HCT116 (cell line): ENCODE results near the gene SERPINB4. TPM values are rescaled to one million over a fixed set of nuclear protein-coding genes. Genes with fewer than 3 reads are reported as not detected.
"Not testable (repeated sequence)": the region's sequence is repeated elsewhere in the genome, so short reads cannot be mapped to it uniquely, and the experiment has no call there.

Experiments
- ATAC-seq: fragments of 200-7000 bp; cut with Tn5 transposase; 2 replicates; pipeline ENCODE4 v1.9.1; 2020; ENCODE audit warnings: mild to moderate bottlenecking, moderate library complexity
- BruUV-seq: library from RNA; stranded (reverse); fragments of 400-500 nt; replicated peaks from 2 replicates; lab custom pipeline; 2021; lab: Mats Ljungman, UMichigan
- CTCF ChIA-PET: fragments of 300-600 bp; sonication (Branson Sonifier 250); formaldehyde crosslinking; loops from one replicate; lab custom pipeline; 2021; ENCODE audit warnings: antibody characterized with exemption; lab: Charles Lee
- POLR2A ChIA-PET: fragments of 300-600, 350-600 bp; sonication (Branson Sonifier 250); formaldehyde crosslinking; loops from one replicate; lab custom pipeline; 2021; ENCODE audit warnings: antibody characterized with exemption; lab: Charles Lee
- RAD21 ChIA-PET, 2 experiments: fragments of 300-600 bp; sonication (Branson Sonifier 250); formaldehyde crosslinking; loops; one replicate each; lab custom pipeline; 2023; ENCODE audit warnings: low total read pairs in 2 of 2; ENCODE audit not compliant: uncharacterized antibody in 2 of 2, unreplicated experiment in 2 of 2, low non-redundant PET in 1 of 2; lab: Charles Lee
- DNase-seq: peaks from one replicate; pipeline ENCODE4 v3.0.0-alpha.2; 2010; ENCODE audit warnings: low read depth, low spot score
- H2AFZ ChIP-seq: fragments of 200-600 bp; shearing (Covaris generic), sonication (generic); 2 replicates; pipeline ENCODE4 v1.6.1; 2017; ENCODE audit warnings: low read depth, mixed run types, mixed read lengths, antibody characterized with exemption, low read length; ENCODE audit not compliant: poor library complexity, severe bottlenecking
- H3K27ac ChIP-seq: 2 replicates; pipeline ENCODE4 v1.5.1; 2012; ENCODE audit warnings: low read depth, low read length
- H3K27me3 ChIP-seq: fragments of 200-600 bp; sonication (generic); 2 replicates; pipeline ENCODE4 v1.6.1; 2016; ENCODE audit warnings: mixed run types, low read length, mixed read lengths; ENCODE audit not compliant: insufficient read depth
- H3K36me3 ChIP-seq, 2 experiments: fragments of 200-500 bp in 1 of 2; fragments of 200-600 bp in 1 of 2; sonication (Bioruptor generic) in 1 of 2; sonication (generic) in 1 of 2; 2 replicates each; pipeline versions ENCODE4 v1.5.1 to v1.6.1; 2014 to 2016; ENCODE audit warnings: low read length in 2 of 2, inconsistent platforms in 1 of 2, mixed read lengths in 1 of 2, mixed run types in 1 of 2; ENCODE audit not compliant: insufficient read depth in 2 of 2, control insufficient read depth in 1 of 2
- H3K4me1 ChIP-seq, 2 experiments: fragments of 200-600 bp in 1 of 2; sonication (generic) in 1 of 2; 2 replicates each; pipeline versions ENCODE4 v1.5.1 to v1.6.1; 2012 to 2017; ENCODE audit warnings: low read length in 2 of 2, inconsistent platforms in 1 of 2, mild to moderate bottlenecking in 1 of 2, mixed read lengths in 1 of 2, mixed run types in 1 of 2, moderate library complexity in 1 of 2; ENCODE audit not compliant: insufficient read depth in 2 of 2, control insufficient read depth in 1 of 2
- H3K4me2 ChIP-seq: fragments of 200-600 bp; sonication (generic); 2 replicates; pipeline ENCODE4 v1.6.1; 2017; ENCODE audit warnings: mixed run types, low read length, mixed read lengths
- H3K4me3 ChIP-seq, 2 experiments: fragments of 200-600 bp in 1 of 2; sonication (generic) in 1 of 2; replicated peaks in 1 of 2; 2 replicates each; pipeline ENCODE4 v1.5.1; 2011 to 2016; ENCODE audit warnings: low read length in 2 of 2, control low read depth in 1 of 2, low read depth in 1 of 2, mild to moderate bottlenecking in 1 of 2, mixed read lengths in 1 of 2, mixed run types in 1 of 2
- H3K79me2 ChIP-seq: fragments of 200-600 bp; sonication (generic); 2 replicates; pipeline ENCODE4 v1.6.1; 2017; ENCODE audit warnings: mild to moderate bottlenecking, mixed run types, low read length, moderate library complexity, mixed read lengths; ENCODE audit not compliant: insufficient read depth
- H3K9ac ChIP-seq: fragments of 200-600 bp; sonication (generic); 2 replicates; pipeline ENCODE4 v1.6.1; 2016; ENCODE audit warnings: low read length, mixed read lengths
- H3K9me2 ChIP-seq: fragments of 200-600 bp; sonication (generic), shearing (Covaris generic); 2 replicates; pipeline ENCODE4 v1.6.1; 2017; ENCODE audit warnings: mixed run types, mild to moderate bottlenecking, moderate library complexity; ENCODE audit not compliant: insufficient read depth
- H3K9me3 ChIP-seq, 2 experiments: fragments of 200-500 bp in 1 of 2; fragments of 200-600 bp in 1 of 2; sonication (Bioruptor generic) in 1 of 2; sonication (generic) in 1 of 2; 2 replicates each; pipeline ENCODE4 v1.6.1; 2014 to 2017; ENCODE audit warnings: low read length in 2 of 2, mixed read lengths in 2 of 2, inconsistent platforms in 1 of 2, low read depth in 1 of 2, mild to moderate bottlenecking in 1 of 2, mixed run types in 1 of 2, moderate library complexity in 1 of 2; ENCODE audit not compliant: control insufficient read depth in 1 of 2, insufficient read depth in 1 of 2
- H4K20me1 ChIP-seq: fragments of 200-600 bp; sonication (generic), shearing (Covaris generic); 2 replicates; pipeline ENCODE4 v1.6.1; 2017; ENCODE audit warnings: mixed run types, mild to moderate bottlenecking, moderate library complexity; ENCODE audit not compliant: insufficient read depth
- CBX3 ChIP-seq: IDR thresholded peaks from 2 replicates; pipeline ENCODE4 v1.6.1; 2012; ENCODE audit warnings: low read depth
- EGR1 ChIP-seq: IDR thresholded peaks from 2 replicates; pipeline ENCODE4 v1.6.1; 2012; ENCODE audit warnings: low read depth
- POLR2A ChIP-seq: IDR thresholded peaks from 2 replicates; pipeline ENCODE4 v1.7.0; 2011; ENCODE audit warnings: borderline replicate concordance; ENCODE audit not compliant: insufficient read depth, insufficient read length; ENCODE audit errors: extremely low read depth
- RAD21 ChIP-seq: IDR thresholded peaks from 2 replicates; pipeline ENCODE4 v1.6.1; 2012; ENCODE audit warnings: low read depth, mild to moderate bottlenecking
- REST ChIP-seq: IDR thresholded peaks from 2 replicates; pipeline ENCODE4 v1.6.1; 2012; ENCODE audit warnings: low read depth
- SP1 ChIP-seq: IDR thresholded peaks from 2 replicates; pipeline ENCODE4 v1.6.1; 2012; ENCODE audit warnings: low read depth
- YY1 ChIP-seq: IDR thresholded peaks from 2 replicates; pipeline ENCODE4 v1.6.1; 2011; ENCODE audit warnings: low read length, low read depth, moderate library complexity, mild to moderate bottlenecking; ENCODE audit not compliant: insufficient replicate concordance; ENCODE audit errors: extremely low read depth
- ZFX ChIP-seq: fragments of 450-650 bp; IDR thresholded peaks from 2 replicates; pipeline ENCODE4 v1.6.1; 2017
- intact Hi-C: fragments of 100-400 bp; cut with micrococcal nuclease; formaldehyde crosslinking; loops from 2 replicates; pipeline ENCODE4 v1.10.0; 2022
- total RNA-seq: library from RNA; stranded (reverse); gene quantifications from one replicate; pipeline ENCODE4 v1.2.1, GENCODE V29; 2021; ENCODE audit not compliant: unreplicated experiment
- TF ChIP-seq, protein P1 (sequence below): IDR thresholded peaks from 2 replicates; pipeline ENCODE4 v1.6.1; 2012

The SERPINB4 gene
- total RNA-seq, 1 experiment from 2014 or later: not detected

DNA sequence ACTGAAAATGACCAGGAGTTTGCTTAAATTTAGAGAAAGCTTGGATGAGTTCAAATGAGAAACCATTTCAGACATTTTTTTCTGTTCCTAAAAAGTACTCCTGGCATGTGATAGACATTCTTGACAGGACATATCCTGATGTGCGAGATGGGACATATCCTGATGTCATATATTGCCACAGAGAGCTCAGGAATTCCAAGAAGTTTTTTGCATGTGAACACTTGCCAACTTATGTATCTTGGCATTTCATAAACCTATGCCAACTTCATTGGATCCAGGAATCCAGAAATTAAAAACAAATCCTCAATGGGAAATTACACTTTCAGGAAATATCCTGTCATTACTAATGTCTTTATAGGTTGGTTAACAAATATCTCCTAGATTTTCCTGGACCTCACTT lies 20.5 kb upstream of the SERPINB4 start:
- ChIA-PET POLR2A (no interaction called here), RAD21 (no interaction called here), CTCF (no interaction called here)
- Histone ChIP-seq H3K9me3 (no peaks in the 10 kb centered on the region), H3K79me2 (no peaks in the 10 kb centered on the region), H3K9me2 (no peaks in the 10 kb centered on the region), H3K9ac (no peak overlapping the region), H3K4me3 (no peak overlapping the region), H2AFZ (no peak overlapping the region), H3K27me3 (no peaks in the 10 kb centered on the region), H3K36me3 (no peaks in the 10 kb centered on the region), H3K27ac (no peak overlapping the region), H4K20me1 (no peaks in the 10 kb centered on the region), H3K4me2 (no peak overlapping the region), H3K4me1 (no peaks in the 10 kb centered on the region; a peak in 1 of 4 replicates)
- intact Hi-C loops: no loop called here
- ATAC-seq (no peak), DNase-seq (no peak)
- TF ChIP-seq POLR2A (no peak), EGR1 (no peak), CBX3 (no peak), RAD21 (no peak), ZFX (no peak), SP1 (no peak), REST (no peak), YY1 (no peak)
- TF ChIP-seq, protein P1, sequence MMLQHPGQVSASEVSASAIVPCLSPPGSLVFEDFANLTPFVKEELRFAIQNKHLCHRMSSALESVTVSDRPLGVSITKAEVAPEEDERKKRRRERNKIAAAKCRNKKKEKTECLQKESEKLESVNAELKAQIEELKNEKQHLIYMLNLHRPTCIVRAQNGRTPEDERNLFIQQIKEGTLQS: no peak
- no TSS peak for BruUV-seq

GRCh38 chr18:63661750-63662149 lies 17.7 kb upstream of the SERPINB4 start, which contains the start of gene SERPINB3:
SERPINB3 (minus strand) TSS chr18:63661893; CDS start chr18:63661216, 677 bp downstream.
- RAD21 ChIA-PET, H3K9ac ChIP-seq: not testable (repeated sequence)

More at GRCh38 chr18:63661750-63662149, 17.7 kb upstream of the SERPINB4 start, which contains the start of gene SERPINB3:
- ATAC-seq, H2AFZ ChIP-seq, H3K79me2 ChIP-seq, CTCF ChIA-PET, H3K9me2 ChIP-seq, H4K20me1 ChIP-seq, POLR2A ChIA-PET, H3K9me3 ChIP-seq, H3K27me3 ChIP-seq, H3K4me3 ChIP-seq, intact Hi-C loops, DNase-seq, H3K4me2 ChIP-seq, H3K36me3 ChIP-seq, H3K27ac ChIP-seq, BruUV-seq, H3K4me1 ChIP-seq: not testable (repeated sequence)
